NCI-H226 (cell line): ENCODE results near the gene SRPRA.
"Not testable (repeated sequence)": the region's sequence is repeated elsewhere in the genome, so short reads cannot be mapped to it uniquely, and the experiment has no call there.

ENCODE experiments used
- DNase-seq: peaks from one replicate; pipeline ENCODE4 v3.0.0-alpha.2; 2015

Gene SRPRA

DNA sequence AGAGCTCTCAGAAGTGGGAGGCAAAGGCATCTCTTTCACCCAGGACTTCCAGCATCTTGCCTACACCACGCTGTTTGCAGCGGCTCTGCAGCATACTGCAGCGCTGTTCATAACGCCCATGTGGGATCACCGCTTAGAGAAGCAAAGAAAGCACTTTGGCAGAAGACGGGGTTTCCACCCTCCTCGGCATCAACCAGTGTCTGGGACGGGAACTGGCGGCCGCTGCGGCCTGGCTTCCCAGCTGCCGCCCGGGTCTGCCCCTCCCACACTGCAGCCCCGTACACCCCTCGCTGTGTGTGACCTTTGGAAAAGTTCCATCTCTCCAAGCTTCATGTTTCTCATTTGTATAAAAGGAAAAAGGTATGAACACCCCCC is 13.7 kb upstream of the SRPRA start:
- no peak for DNase-seq

DNA sequence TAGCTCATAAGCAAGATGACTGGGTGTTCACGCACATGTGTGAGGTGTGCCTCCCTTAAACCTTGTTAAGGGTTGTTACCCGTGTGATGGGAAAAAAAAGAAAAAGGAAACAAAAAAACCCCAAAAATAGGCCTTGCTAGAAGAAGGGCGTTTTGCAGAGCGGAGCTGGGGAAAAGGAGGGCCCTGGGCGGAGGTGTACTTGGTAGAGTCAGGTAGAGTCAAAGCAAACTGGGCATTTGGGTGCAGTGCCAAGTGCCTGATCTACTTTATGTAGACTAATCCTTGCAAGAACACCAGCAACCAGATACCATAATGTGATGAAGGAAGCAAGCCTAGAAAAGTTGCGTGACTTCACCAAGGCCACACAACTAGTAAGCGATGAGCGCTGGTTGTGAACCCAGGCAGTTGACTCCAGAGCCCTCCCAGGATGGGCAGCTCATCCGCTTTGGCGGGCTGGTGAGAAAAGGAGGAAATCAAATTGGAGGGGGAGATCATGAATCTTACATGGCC is 13.0 kb upstream of the SRPRA start:
- DNase-seq: no peak

- DNase-seq: no peak
Observed at GRCh38 chr11:126281245-126281644, 12.6 kb upstream of the SRPRA start.

DNA sequence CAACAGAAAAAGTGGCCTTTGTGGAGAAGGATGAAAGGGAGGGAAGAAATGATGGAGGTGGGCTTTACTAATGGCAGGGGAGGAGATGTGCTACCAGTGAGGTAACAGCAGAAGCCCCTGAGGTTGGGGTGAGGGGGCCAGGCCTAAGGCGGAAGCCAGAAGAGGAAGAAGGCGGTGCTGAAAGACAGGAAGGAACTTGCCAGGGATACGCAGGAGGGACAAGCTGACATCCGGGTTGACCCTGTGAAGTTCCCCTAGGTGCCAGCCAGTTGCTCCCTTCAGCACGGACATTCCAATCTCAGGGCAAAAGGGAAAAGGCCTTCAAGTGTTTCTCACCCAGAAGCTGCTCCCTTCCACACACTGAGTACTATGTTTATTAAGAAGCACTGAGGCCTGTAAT is 11.9 kb upstream of the SRPRA start:
- no peak for DNase-seq

DNA sequence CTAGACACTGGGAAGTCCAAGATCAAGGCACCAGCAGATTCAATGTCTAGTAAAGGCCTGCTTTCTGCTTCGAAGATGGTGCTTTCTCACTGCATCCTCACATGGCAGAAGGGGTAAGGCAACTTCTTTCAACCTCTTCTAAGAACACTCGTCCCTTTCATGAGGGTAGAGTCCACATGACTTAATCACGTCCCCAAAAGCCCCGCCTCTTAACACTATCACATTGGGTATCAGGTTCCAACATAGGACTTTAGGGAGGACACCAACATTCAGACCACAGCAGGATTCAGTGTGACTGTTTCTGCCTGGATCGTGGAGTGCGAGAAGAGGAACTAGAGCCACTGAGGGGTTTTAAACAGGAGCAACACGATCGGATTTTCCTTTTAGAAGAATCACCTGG is 10.5 kb upstream of the SRPRA start:
- DNase-seq: no peak

- DNase-seq: no peak
Observed at GRCh38 chr11:126277780-126278179, 9.1 kb upstream of the SRPRA start.

DNA sequence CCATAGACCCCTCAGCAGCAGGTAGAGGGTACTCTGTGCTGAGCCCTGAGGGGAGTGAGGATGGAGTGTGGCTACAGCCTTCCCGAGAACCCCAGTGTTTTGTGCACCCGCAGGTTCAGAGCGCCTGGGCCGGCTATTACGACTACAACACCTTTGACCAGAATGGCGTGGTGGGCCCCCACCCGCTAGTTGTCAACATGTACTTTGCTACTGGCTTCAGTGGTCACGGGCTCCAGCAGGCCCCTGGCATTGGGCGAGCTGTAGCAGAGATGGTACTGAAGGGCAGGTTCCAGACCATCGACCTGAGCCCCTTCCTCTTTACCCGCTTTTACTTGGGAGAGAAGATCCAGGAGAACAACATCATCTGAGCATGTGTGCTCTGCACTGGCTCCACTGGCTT is 8.6 kb upstream of the SRPRA start:
- no peak for DNase-seq

DNA sequence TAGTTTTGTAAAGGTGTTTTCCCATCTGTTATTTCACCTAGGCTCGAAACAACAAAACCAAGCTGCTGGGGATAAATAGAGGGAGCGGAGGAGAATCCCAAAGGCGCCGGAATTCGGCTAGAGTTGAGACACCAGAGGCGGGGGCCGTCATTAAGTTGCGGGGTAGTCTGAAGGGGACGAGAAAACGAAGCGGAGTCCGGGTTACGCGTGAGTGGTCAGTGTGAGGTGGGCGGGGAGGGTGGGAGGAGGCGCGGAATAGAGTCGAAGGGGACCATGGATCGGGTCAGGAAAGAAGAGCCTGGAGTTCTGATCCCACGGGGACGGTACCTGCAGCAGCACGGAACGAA is 361 bp downstream of the SRPRA start:
- DNase-seq: no peak

GRCh38 chr11:126267650-126268049 is 1.0 kb downstream of the SRPRA start:
- DNase-seq: no peak

- no peak for DNase-seq
Observed at GRCh38 chr11:126265811-126266210, 2.9 kb downstream of the SRPRA start.

DNA sequence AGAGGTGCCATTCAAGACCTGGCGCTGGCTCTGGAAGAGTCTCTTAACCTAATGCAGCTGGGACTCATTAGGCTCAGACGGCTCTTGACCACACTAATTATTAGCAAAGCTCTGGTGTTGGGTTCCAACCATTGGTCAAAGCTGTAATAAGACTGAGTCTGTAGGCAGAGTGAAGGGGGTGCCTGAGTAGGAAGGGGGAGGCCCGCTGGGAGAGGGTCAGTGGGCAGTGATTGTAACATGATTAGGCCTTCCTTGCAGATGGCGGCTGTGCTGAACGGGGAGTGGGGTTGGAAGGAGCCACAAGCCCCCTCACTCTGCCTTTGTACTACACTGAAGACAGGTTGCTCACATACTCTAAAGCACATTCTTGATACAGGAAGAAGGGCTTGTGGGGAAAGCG is 5.2 kb downstream of the SRPRA start:
- DNase-seq: no peak

DNA sequence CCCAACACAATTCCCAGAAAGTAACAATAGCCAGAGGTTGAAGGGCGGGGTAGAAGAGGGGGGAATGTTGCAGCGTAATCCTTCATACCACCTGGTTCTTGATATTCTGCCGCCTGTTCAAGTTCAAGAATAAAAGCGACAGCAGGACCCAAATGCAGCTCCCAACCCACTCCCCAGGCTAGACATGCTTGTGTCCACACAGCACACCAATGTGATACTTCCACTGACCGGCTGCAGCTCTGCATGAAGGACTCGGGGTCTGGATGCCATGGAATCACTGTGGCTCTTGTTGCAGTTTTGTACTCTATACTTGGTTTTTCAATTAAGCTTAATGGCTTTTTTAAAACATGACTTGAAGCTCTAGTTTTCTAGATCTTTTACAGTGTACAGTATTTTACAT is 6.5 kb downstream of the SRPRA start:
- no peak for DNase-seq

GRCh38 chr11:126257764-126258163 is 10.9 kb downstream of the SRPRA start:
- DNase-seq: peak; percentile 48

DNA sequence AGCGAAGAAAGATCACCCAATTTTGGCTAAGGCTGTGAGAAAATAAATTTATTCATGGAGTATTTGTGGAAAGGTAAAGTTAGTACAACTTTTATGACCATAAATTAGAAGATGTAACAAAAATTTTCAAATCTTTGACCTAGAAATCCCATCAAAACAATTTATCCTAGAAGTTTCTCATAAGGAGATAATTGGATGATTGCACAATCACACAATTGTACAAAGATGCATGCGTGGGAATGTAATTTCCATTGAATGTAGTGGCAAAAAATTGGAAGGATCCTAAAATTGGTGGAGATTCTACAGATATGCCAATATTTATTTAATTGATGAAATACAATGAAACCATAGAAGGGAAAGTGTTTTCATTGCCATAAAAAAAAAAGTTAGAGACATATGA is 11.6 kb downstream of the SRPRA start:
- DNase-seq: no peak

- no peak for DNase-seq
Observed at GRCh38 chr11:126256216-126256615, 12.5 kb downstream of the SRPRA start.

DNA sequence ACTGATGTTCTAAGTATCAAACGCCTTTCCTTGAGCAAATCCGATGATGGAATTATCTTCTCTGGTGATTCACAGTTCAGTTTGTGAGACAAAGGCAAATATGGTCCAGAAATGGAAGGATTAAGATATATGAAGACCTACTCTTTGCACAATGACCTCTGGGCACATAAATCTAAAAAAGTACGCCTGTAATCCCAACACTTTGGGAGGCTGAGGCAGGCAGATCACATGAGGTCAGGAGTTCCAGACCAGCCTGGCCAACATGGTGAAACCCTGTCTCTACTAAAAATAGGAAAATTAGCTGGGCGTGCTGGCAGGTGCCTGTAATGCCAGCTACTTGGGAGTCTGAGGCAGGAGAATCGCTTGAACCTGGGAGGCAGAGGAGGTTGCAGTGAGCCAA is 13.2 kb downstream of the SRPRA start:
- DNase-seq: not testable (repeated sequence)

DNA sequence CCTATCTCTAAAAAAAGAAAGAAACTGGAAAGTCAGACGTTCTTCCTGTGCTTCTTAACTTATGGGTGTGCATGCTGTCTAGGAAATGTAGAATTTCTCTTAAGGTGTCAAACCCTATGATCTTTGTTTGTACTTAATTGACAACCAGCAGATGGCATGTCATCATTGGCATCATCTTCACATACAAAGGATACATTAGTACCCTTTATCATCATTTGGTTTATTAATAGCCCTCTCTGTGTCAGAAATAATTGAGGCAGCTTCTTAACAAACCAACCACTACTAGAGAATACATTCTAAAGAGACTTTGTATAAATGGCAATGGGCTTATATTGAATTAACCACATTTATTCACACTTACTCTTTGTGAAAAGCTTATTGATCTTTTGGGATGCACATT is 13.9 kb downstream of the SRPRA start:
- DNase-seq: no peak

GRCh38 chr11:126253265-126253664 is 15.4 kb downstream of the SRPRA start:
- no peak for DNase-seq

DNA sequence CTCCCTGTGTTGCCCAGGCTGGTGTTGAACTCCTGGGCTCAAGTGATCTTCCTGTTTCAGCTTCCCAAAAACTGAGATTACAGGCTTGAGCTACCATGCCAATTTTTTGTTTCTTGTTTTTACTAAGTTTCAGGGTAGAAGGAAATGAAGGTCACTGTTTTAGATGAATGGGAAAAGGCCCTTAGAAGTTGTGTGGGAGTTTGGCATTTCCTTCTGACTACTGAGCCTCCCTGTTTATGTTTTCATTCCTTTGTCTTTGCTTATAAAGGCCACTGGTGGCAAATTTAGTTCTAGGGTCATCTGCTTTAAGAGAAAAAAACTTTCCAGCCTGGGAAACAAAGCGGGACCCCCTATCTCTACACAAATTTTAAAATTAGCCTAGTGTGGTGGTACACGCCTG is 22.1 kb downstream of the SRPRA start:
- DNase-seq: no peak

DNA sequence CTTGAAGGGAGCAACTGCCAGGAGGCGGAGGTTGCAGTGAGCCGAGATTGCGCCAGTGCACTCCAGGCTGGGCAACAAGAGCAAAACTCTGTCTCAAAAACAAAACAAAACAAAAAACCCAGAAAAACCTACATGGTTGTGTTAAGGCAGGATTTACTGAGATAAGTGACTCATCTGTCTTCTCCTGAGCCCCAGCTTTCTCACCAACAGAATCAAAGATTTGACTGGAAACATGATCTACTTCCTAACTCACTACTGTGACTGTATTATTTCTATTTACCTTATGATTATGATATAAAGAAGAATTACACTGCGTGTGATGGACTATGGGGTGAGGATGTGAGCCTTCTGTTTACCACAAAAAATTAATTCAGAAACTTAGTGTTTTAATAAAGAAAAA is 35.3 kb downstream of the SRPRA start:
- DNase-seq: no peak

DNA sequence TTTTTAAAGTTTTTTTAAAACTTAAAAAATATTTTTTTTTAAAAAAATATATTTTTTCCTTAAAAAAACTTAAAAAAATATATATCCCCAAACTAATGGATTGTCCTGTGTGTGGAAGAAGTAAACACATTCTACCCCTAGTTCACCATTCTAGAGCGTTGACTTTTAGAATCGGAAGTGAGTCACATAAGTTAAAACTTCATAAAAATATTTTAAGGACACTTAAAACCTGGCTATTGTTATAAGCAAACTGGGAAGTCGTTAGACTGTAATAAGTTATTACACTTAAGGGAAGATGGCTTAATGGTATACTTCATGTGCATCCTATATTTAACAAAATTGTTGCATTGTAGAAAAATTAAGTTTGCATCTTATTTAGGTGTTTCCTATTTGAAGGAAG is 36.0 kb downstream of the SRPRA start:
- no peak for DNase-seq

GRCh38 chr11:126231725-126232459 is 36.8 kb downstream of the SRPRA start:
- no peak for DNase-seq

- DNase-seq: no peak
Observed at GRCh38 chr11:126229858-126230540, 38.7 kb downstream of the SRPRA start.

DNA sequence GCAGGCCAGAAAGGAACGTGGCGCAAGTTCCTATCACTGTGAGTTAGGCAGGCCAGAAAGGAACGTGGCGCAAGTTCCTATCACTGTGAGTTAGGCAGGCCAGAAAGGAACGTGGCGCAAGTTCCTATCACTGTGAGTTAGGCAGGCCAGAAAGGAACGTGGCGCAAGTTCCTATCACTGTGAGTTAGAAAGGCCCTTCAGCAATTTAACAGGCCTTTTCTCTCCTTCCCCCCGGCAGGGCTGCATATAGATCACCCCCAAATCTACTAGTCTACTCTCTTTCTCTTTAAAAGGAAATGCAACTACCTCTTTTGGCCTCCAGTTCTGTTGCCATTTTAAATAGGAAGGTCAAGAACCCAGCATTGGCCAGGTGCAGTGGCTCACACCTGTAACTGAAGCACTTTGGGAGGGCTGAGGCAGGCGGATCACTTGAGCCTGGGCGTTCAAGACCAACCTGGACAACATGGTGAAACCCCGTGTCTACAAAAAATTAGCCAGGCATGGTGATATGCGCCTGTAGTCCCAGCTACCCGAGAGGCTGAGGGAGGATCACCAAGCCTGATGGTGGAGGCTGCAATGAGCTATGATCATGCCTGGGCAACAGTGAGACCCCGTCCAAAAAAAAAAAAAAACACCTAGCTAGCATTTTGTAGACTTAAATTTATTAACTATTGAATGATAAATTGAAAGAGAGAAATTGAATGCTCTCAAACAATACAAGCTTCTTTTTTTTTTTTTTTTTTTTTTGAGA is 42.2 kb downstream of the SRPRA start:
- DNase-seq: no peak
